Measurements from ENCODE around the gene SNTG2. TPM values are rescaled to one million over a fixed set of nuclear protein-coding genes. Genes with fewer than 3 reads are reported as not detected.
"Not testable (repeated sequence)": the region's sequence is repeated elsewhere in the genome, so short reads cannot be mapped to it uniquely, and the experiment has no call there.

SNTG2 gene
- total and polyA plus RNA-seq, 9 donors = 0.17 to 5.7 (median 1.3) TPM; not detected in 1

DNA sequence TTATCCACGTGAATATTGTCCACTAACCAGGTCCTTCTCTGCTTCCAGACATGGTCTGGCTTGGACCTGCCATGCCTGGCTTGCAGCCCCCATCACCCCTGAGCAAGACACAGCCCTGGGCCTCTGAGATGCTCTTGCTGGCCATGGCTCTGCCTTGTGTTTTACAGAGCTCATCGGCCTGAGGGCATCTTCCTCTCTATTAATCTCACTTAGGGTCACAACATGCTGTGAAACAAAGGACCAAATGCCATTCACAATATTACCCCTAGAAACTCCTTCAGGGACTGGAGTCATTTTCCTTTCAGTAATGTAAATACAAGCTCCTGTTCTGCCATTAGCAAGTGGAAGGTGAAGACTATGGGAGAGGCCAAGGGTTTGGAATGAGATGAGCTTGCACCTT lies 455.8 kb downstream of the SNTG2 start:
- Histone ChIP-seq H3K36me3 (no peaks in the 10 kb centered on the region), H3K27me3 (no peaks in the 10 kb centered on the region), H3K4me1 (ENCODE audit: insufficient read depth) (no peaks in the 10 kb centered on the region), H3K4me3 (no peak overlapping the region), H3K9me3 (no peaks in the 10 kb centered on the region), H3K27ac (no peak overlapping the region)
- intact Hi-C loops (cut with DNase I) = no loop called here
- 69 to 85% (median 72%) methylated on average over 2 of the region's 2 CpGs for WGBS, 3 donors
- TF ChIP-seq POLR2A (IDR thresholded peaks at IDR 0.05) (no peak), EP300 (IDR thresholded peaks at IDR 0.05) (no peak)
- TF ChIP-seq, protein P1, sequence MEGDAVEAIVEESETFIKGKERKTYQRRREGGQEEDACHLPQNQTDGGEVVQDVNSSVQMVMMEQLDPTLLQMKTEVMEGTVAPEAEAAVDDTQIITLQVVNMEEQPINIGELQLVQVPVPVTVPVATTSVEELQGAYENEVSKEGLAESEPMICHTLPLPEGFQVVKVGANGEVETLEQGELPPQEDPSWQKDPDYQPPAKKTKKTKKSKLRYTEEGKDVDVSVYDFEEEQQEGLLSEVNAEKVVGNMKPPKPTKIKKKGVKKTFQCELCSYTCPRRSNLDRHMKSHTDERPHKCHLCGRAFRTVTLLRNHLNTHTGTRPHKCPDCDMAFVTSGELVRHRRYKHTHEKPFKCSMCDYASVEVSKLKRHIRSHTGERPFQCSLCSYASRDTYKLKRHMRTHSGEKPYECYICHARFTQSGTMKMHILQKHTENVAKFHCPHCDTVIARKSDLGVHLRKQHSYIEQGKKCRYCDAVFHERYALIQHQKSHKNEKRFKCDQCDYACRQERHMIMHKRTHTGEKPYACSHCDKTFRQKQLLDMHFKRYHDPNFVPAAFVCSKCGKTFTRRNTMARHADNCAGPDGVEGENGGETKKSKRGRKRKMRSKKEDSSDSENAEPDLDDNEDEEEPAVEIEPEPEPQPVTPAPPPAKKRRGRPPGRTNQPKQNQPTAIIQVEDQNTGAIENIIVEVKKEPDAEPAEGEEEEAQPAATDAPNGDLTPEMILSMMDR (IDR thresholded peaks at IDR 0.05) = no peak
- DNase-seq = no peak

- WGBS, 3 donors = 80 to 83% (median 82%) methylated on average over 16 of the region's 16 CpGs
- H3K4me3 ChIP-seq = no peak overlapping the region
- no peaks in the 10 kb centered on the region for H3K4me1 ChIP-seq (ENCODE audit: insufficient read depth)
Measured at GRCh38 chr2:1407950-1408675, 457.5 kb downstream of the SNTG2 start.

GRCh38 chr2:1413156-1413710 lies 462.6 kb downstream of the SNTG2 start, which contains the start of gene TPO:
Gene TPO (plus strand): TSS chr2:1413463. CDS start chr2:1414409, 946 bp downstream.
- no peak within 1 kb of the TSS for H3K27ac ChIP-seq
- 91 to 92% (median 92%) methylated on average over 15 of the region's 15 CpGs for WGBS, 3 donors
- H3K4me3 ChIP-seq = no peak within 1 kb of the TSS
- no peaks in the 10 kb centered on the region for H3K27me3 ChIP-seq
- H3K4me1 ChIP-seq (ENCODE audit: insufficient read depth) = no peaks in the 10 kb centered on the region
- TF ChIP-seq POLR2A (IDR thresholded peaks at IDR 0.05) (no peak), EP300 (IDR thresholded peaks at IDR 0.05) (no peak)
- TF ChIP-seq, protein P1 (IDR thresholded peaks at IDR 0.05) = no peak
- H3K36me3 ChIP-seq = no peaks in the 10 kb centered on the region
- DNase-seq = no peak
- no peaks in the 10 kb centered on the region for H3K9me3 ChIP-seq
- intact Hi-C loops (cut with DNase I) = no loop called here

More at GRCh38 chr2:1407950-1408675, 457.5 kb downstream of the SNTG2 start:
- intact Hi-C loops (cut with DNase I) = no loop called here
- DNase-seq = no peak
- TF ChIP-seq POLR2A (IDR thresholded peaks at IDR 0.05) = no peak
- TF ChIP-seq, protein P1 (IDR thresholded peaks at IDR 0.05) = no peak
- no peak for TF ChIP-seq EP300 (IDR thresholded peaks at IDR 0.05)
- Histone ChIP-seq H3K36me3 (no peaks in the 10 kb centered on the region), H3K27me3 (no peaks in the 10 kb centered on the region), H3K9me3 (no peaks in the 10 kb centered on the region), H3K27ac (no peak overlapping the region)

DNA sequence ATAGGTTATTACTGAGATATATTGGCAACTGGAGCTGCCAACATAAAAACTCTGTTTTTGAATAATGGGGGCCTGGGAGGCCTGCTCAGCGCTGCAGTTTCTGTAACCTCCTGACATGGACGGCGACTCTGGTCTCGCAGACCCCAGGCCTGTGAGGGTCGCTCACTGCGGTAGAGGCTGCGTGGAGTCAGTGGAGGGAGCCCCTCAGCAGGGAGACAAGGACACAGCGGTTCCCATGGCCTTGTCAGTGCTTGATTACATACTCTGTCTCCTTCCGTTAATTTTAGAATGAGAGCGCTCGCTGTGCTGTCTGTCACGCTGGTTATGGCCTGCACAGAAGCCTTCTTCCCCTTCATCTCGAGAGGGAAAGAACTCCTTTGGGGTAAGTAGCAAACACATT lies 463.5 kb downstream of the SNTG2 start:
- Histone ChIP-seq H3K27ac (no peak overlapping the region), H3K4me1 (ENCODE audit: insufficient read depth) (no peaks in the 10 kb centered on the region), H3K27me3 (no peaks in the 10 kb centered on the region), H3K4me3 (no peak overlapping the region), H3K9me3 (no peaks in the 10 kb centered on the region), H3K36me3 (no peaks in the 10 kb centered on the region)
- no peak for DNase-seq
- intact Hi-C loops (cut with DNase I) = no loop called here
- WGBS, 3 donors = 81 to 86% (median 83%) methylated on average over 13 of the region's 13 CpGs
- TF ChIP-seq POLR2A (IDR thresholded peaks at IDR 0.05) (no peak), EP300 (IDR thresholded peaks at IDR 0.05) (no peak)
- TF ChIP-seq, protein P1 (IDR thresholded peaks at IDR 0.05) = no peak

DNA sequence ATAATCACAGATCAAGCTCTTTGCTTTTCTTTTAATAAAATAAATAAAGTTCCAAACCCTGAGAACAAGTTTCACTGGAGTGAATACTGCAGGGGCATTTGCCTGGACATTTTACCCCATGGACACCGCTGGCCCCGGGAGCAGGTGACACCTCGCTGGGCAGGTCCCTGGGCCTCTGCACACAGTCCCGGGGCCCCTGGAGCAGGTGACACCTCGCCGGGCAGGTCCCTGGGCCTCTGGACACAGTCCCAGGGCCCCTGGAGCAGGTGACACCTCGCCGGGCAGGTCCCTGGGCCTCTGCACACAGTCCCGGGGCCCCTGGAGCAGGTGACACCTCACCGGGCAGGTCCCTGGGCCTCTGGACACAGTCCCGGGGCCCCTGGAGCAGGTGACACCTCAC lies 464.3 kb downstream of the SNTG2 start:
- intact Hi-C loops (cut with DNase I); H3K4me3 ChIP-seq; H3K4me1 ChIP-seq (ENCODE audit: insufficient read depth); DNase-seq; H3K27me3 ChIP-seq; H3K27ac ChIP-seq; H3K36me3 ChIP-seq; H3K9me3 ChIP-seq: not testable (repeated sequence)
- WGBS, 3 donors = 87 to 91% (median 87%) methylated on average over 10 to 11 of the region's 11 CpGs
